Activated CD4-positive, alpha-beta T cell treated with anti-CD3 and anti-CD28 coated beads, Interleukin-2, Interleukin-6, amounts not matched to agents 100 ng/mL and 50 ng/mL, durations not matched to agents 16 hours and 8 hours (primary cell): Measurements from ENCODE around the gene DTD1.

Source experiments
- DNase-seq: peaks from one replicate; pipeline ENCODE4 v3.0.0-alpha.2; 2020

The DTD1 gene

GRCh38 chr20:18666803-18667415 lies 79.1 kb downstream of the DTD1 start:
- DNase-seq = no peak

GRCh38 chr20:18669241-18670019 lies 81.6 kb downstream of the DTD1 start:
- no peak for DNase-seq

- no peak for DNase-seq
Observed at GRCh38 chr20:18671203-18671710, 83.4 kb downstream of the DTD1 start.

GRCh38 chr20:18672834-18673233 lies 85.0 kb downstream of the DTD1 start:
- DNase-seq = no peak

GRCh38 chr20:18676396-18676795 lies 88.5 kb downstream of the DTD1 start:
- no peak for DNase-seq

GRCh38 chr20:18677126-18677525 lies 89.3 kb downstream of the DTD1 start:
- DNase-seq = no peak

GRCh38 chr20:18678549-18679419 lies 90.9 kb downstream of the DTD1 start:
- DNase-seq = no peak

- no peak for DNase-seq
Observed at GRCh38 chr20:18683839-18684238, 96.0 kb downstream of the DTD1 start.

- DNase-seq = no peak
Observed at GRCh38 chr20:18684775-18685174, 96.9 kb downstream of the DTD1 start.

GRCh38 chr20:18685406-18685805 lies 97.6 kb downstream of the DTD1 start:
- DNase-seq = no peak

GRCh38 chr20:18686696-18687095 lies 98.8 kb downstream of the DTD1 start:
- no peak for DNase-seq

GRCh38 chr20:18688676-18689075 lies 100.8 kb downstream of the DTD1 start:
- DNase-seq = no peak

- no peak for DNase-seq
Observed at GRCh38 chr20:18689557-18689956, 101.7 kb downstream of the DTD1 start.

GRCh38 chr20:18692447-18692846 lies 104.6 kb downstream of the DTD1 start:
- DNase-seq = no peak

GRCh38 chr20:18694071-18694470 lies 106.2 kb downstream of the DTD1 start:
- DNase-seq = no peak

GRCh38 chr20:18695175-18695574 lies 107.3 kb downstream of the DTD1 start:
- no peak for DNase-seq

- no peak for DNase-seq
Observed at GRCh38 chr20:18698735-18699380, 111.0 kb downstream of the DTD1 start.

- no peak for DNase-seq
Observed at GRCh38 chr20:18701969-18702368, 114.1 kb downstream of the DTD1 start.

GRCh38 chr20:18702736-18703135 lies 114.9 kb downstream of the DTD1 start:
- no peak for DNase-seq

- DNase-seq = no peak
Observed at GRCh38 chr20:18705490-18705889, 117.6 kb downstream of the DTD1 start.

GRCh38 chr20:18705910-18706309 lies 118.1 kb downstream of the DTD1 start:
- no peak for DNase-seq

- no peak for DNase-seq
Observed at GRCh38 chr20:18712131-18712530, 124.3 kb downstream of the DTD1 start.

GRCh38 chr20:18712882-18713281 lies 125.0 kb downstream of the DTD1 start:
- DNase-seq = no peak
